BLaER1 (cell line): Measurements from ENCODE around the gene SMARCB1.

ENCODE experiments used
- H3K27ac ChIP-seq: shearing (Covaris generic); formaldehyde crosslinking; 2 replicates; pipeline ENCODE4 v1.8.1; 2022
- H3K27me3 ChIP-seq: shearing (Covaris generic); formaldehyde crosslinking; 2 replicates; pipeline ENCODE4 v1.8.1; 2022
- H3K36me3 ChIP-seq: shearing (Covaris generic); formaldehyde crosslinking; 2 replicates; pipeline ENCODE4 v1.8.1; 2022
- H3K4me1 ChIP-seq: shearing (Covaris generic); formaldehyde crosslinking; 2 replicates; pipeline ENCODE4 v1.8.1; 2022
- H3K4me2 ChIP-seq: shearing (Covaris generic); formaldehyde crosslinking; 2 replicates; pipeline ENCODE4 v1.8.1; 2022
- H3K4me3 ChIP-seq: shearing (Covaris generic); formaldehyde crosslinking; 2 replicates; pipeline ENCODE4 v1.8.1; 2022
- H3K9ac ChIP-seq: shearing (Covaris generic); formaldehyde crosslinking; 2 replicates; pipeline ENCODE4 v1.8.1; 2022
- H3K9me3 ChIP-seq: shearing (Covaris generic); formaldehyde crosslinking; 2 replicates; pipeline ENCODE4 v1.8.1; 2022
- H4K20me1 ChIP-seq: shearing (Covaris generic); formaldehyde crosslinking; 2 replicates; pipeline ENCODE4 v1.8.1; 2022
- Cebpa-rat ChIP-seq: shearing (Covaris generic); IDR thresholded peaks from 2 replicates; pipeline ENCODE4 v1.8.1; 2022

Gene SMARCB1

GRCh38 chr22:23750714-23751440, 35.9 kb upstream of the SMARCB1 start, which contains the start of gene ZNF70:
Gene ZNF70 (minus strand): TSS chr22:23751112. CDS start chr22:23745140, 5,972 bp downstream.
- Histone ChIP-seq H3K4me3 (peak within 1 kb of the TSS; percentile 83), H3K36me3 (peaks cover 24% of the 10 kb centered on the region), H3K9me3 (no peaks in the 10 kb centered on the region), H3K27ac (peak within 1 kb of the TSS; percentile 100), H3K4me1 (peaks cover 60% of the 10 kb centered on the region), H3K9ac (peak within 1 kb of the TSS; percentile 99), H3K27me3 (no peaks in the 10 kb centered on the region), H4K20me1 (peaks cover 31% of the 10 kb centered on the region; the same call in 1 of the 2 replicates), H3K4me2 (peak within 1 kb of the TSS; percentile 99)
- no peak for TF ChIP-seq Cebpa-rat

- peak overlapping the region; percentile 99 for H3K4me2 ChIP-seq
- peak overlapping the region; percentile 100 for H3K27ac ChIP-seq
- TF ChIP-seq Cebpa-rat: no peak
- peaks cover 63% of the 10 kb centered on the region for H3K4me1 ChIP-seq
- peaks cover 24% of the 10 kb centered on the region; the same call in 1 of the 2 replicates for H4K20me1 ChIP-seq
- peaks cover 18% of the 10 kb centered on the region for H3K36me3 ChIP-seq
- H3K4me3 ChIP-seq: peak overlapping the region; percentile 83
- H3K9ac ChIP-seq: peak overlapping the region; percentile 99
- H3K9me3 ChIP-seq: no peaks in the 10 kb centered on the region
- H3K27me3 ChIP-seq: no peaks in the 10 kb centered on the region
These were observed 35.2 kb upstream of the SMARCB1 start for GRCh38 chr22:23751441-23751996.

- peaks cover 12% of the 10 kb centered on the region for H3K36me3 ChIP-seq
- H3K27ac ChIP-seq: peak overlapping the region; percentile 100
- H3K4me3 ChIP-seq: peak overlapping the region; percentile 83
- no peaks in the 10 kb centered on the region for H3K27me3 ChIP-seq
- TF ChIP-seq Cebpa-rat: no peak
- peaks cover 63% of the 10 kb centered on the region for H3K4me1 ChIP-seq
- peak overlapping the region; percentile 99 for H3K9ac ChIP-seq
- H4K20me1 ChIP-seq: peaks cover 18% of the 10 kb centered on the region; the same call in 1 of the 2 replicates
- no peaks in the 10 kb centered on the region for H3K9me3 ChIP-seq
- H3K4me2 ChIP-seq: peak overlapping the region; percentile 99
These were observed 34.6 kb upstream of the SMARCB1 start for GRCh38 chr22:23752090-23752691.

- H3K4me1 ChIP-seq: peaks cover 63% of the 10 kb centered on the region
- peak overlapping the region; percentile 100 for H3K27ac ChIP-seq
- H3K9me3 ChIP-seq: no peaks in the 10 kb centered on the region
- no peaks in the 10 kb centered on the region for H3K27me3 ChIP-seq
- H3K9ac ChIP-seq: peak overlapping the region; percentile 99
- H4K20me1 ChIP-seq: peaks cover 15% of the 10 kb centered on the region; the same call in 1 of the 2 replicates
- H3K36me3 ChIP-seq: peaks cover 6% of the 10 kb centered on the region; the same call in 1 of the 2 replicates
- H3K4me2 ChIP-seq: peak overlapping the region; percentile 99
- no peak for TF ChIP-seq Cebpa-rat
- peak overlapping the region; percentile 83 for H3K4me3 ChIP-seq
These were observed 34.0 kb upstream of the SMARCB1 start for GRCh38 chr22:23752750-23753149.

GRCh38 chr22:23753385-23753784, 33.4 kb upstream of the SMARCB1 start:
- peak overlapping the region; percentile 100 for H3K27ac ChIP-seq
- peaks cover 1% of the 10 kb centered on the region; the same call in 1 of the 2 replicates for H3K36me3 ChIP-seq
- peaks cover 63% of the 10 kb centered on the region for H3K4me1 ChIP-seq
- no peaks in the 10 kb centered on the region for H3K9me3 ChIP-seq
- H3K27me3 ChIP-seq: no peaks in the 10 kb centered on the region
- peak overlapping the region; percentile 99 for H3K4me2 ChIP-seq
- peak overlapping the region; percentile 83 for H3K4me3 ChIP-seq
- H4K20me1 ChIP-seq: peaks cover 9% of the 10 kb centered on the region; the same call in 1 of the 2 replicates
- H3K9ac ChIP-seq: peak overlapping the region; percentile 99
- no peak for TF ChIP-seq Cebpa-rat

- Histone ChIP-seq H3K9ac (peak within 1 kb of the TSS; percentile 99), H3K27me3 (no peaks in the 10 kb centered on the region), H3K4me1 (peaks cover 61% of the 10 kb centered on the region), H3K27ac (peak within 1 kb of the TSS; percentile 100), H4K20me1 (peaks cover 6% of the 10 kb centered on the region; the same call in 1 of the 2 replicates), H3K4me2 (peak within 1 kb of the TSS; percentile 99), H3K36me3 (no peaks in the 10 kb centered on the region), H3K9me3 (no peaks in the 10 kb centered on the region), H3K4me3 (peak within 1 kb of the TSS; percentile 83)
- no peak for TF ChIP-seq Cebpa-rat
These were observed 32.4 kb upstream of the SMARCB1 start, which contains the start of gene VPREB3 for GRCh38 chr22:23754220-23754919. Gene VPREB3 (minus strand): TSS chr22:23754425. CDS start chr22:23754363, 62 bp downstream.

- Histone ChIP-seq H3K4me2 (peak overlapping the region; percentile 99), H3K9ac (peak overlapping the region; percentile 99; the same call in 1 of the 2 replicates), H4K20me1 (no peaks in the 10 kb centered on the region)
These were observed 31.7 kb upstream of the SMARCB1 start for GRCh38 chr22:23754980-23755636.

GRCh38 chr22:23755711-23756110, 31.1 kb upstream of the SMARCB1 start:
- Histone ChIP-seq H3K4me3 (no peak overlapping the region), H4K20me1 (no peaks in the 10 kb centered on the region), H3K4me1 (peaks cover 65% of the 10 kb centered on the region), H3K9ac (peak overlapping the region; percentile 99; the same call in 1 of the 2 replicates), H3K36me3 (no peaks in the 10 kb centered on the region), H3K27me3 (no peaks in the 10 kb centered on the region), H3K4me2 (peak overlapping the region; percentile 99), H3K9me3 (no peaks in the 10 kb centered on the region), H3K27ac (peak overlapping the region; percentile 100)
- TF ChIP-seq Cebpa-rat: no peak

More at GRCh38 chr22:23754980-23755636, 31.7 kb upstream of the SMARCB1 start:
- H3K27me3 ChIP-seq: no peaks in the 10 kb centered on the region
- TF ChIP-seq Cebpa-rat: peak; percentile 49; the same call in 1 of the 2 replicates
- no peaks in the 10 kb centered on the region for H3K9me3 ChIP-seq
- no peaks in the 10 kb centered on the region for H3K36me3 ChIP-seq
- peak overlapping the region; percentile 100 for H3K27ac ChIP-seq
- peaks cover 61% of the 10 kb centered on the region for H3K4me1 ChIP-seq
- peak overlapping the region; percentile 83 for H3K4me3 ChIP-seq
